LoVo (cell line): ENCODE data around the gene IFNL3.
"Not testable (repeated sequence)": the region's sequence is repeated elsewhere in the genome, so short reads cannot be mapped to it uniquely, and the experiment has no call there.

Source experiments
- DNase-seq: peaks from one replicate; pipeline ENCODE4 v3.0.0-alpha.2; 2016; ENCODE audit warnings: low spot score

The IFNL3 gene

GRCh38 chr19:39253374-39254149, 8.8 kb upstream of the IFNL3 start:
- DNase-seq: no peak

- DNase-seq: no peak
Observed at GRCh38 chr19:39252458-39252857, 7.7 kb upstream of the IFNL3 start.

GRCh38 chr19:39251846-39252245, 7.0 kb upstream of the IFNL3 start:
- no peak for DNase-seq

GRCh38 chr19:39251081-39251480, 6.3 kb upstream of the IFNL3 start:
- DNase-seq: no peak

- DNase-seq: no peak
Observed at GRCh38 chr19:39248806-39249205, 4.0 kb upstream of the IFNL3 start, which contains the start of gene IFNL4. Gene IFNL4 (minus strand): TSS chr19:39248856.

GRCh38 chr19:39247701-39248664, 3.2 kb upstream of the IFNL3 start:
- no peak for DNase-seq

- DNase-seq: no peak
Observed at GRCh38 chr19:39246951-39247669, 2.3 kb upstream of the IFNL3 start.

- DNase-seq: not testable (repeated sequence)
Observed at GRCh38 chr19:39245166-39245565, 360 bp upstream of the IFNL3 start.

- not testable (repeated sequence) for DNase-seq
Observed at GRCh38 chr19:39243741-39244140, 1.1 kb downstream of the IFNL3 start.

GRCh38 chr19:39240421-39240820, 4.4 kb downstream of the IFNL3 start:
- DNase-seq: no peak

GRCh38 chr19:39238944-39239343, 5.9 kb downstream of the IFNL3 start:
- DNase-seq: no peak

- no peak for DNase-seq
Observed at GRCh38 chr19:39238209-39238608, 6.6 kb downstream of the IFNL3 start.

GRCh38 chr19:39237200-39238184, 7.3 kb downstream of the IFNL3 start:
- DNase-seq: peak; percentile 75

GRCh38 chr19:39236527-39236926, 8.3 kb downstream of the IFNL3 start:
- DNase-seq: no peak

- DNase-seq: no peak
Observed at GRCh38 chr19:39232708-39233107, 12.1 kb downstream of the IFNL3 start.

- no peak for DNase-seq
Observed at GRCh38 chr19:39230096-39230764, 14.6 kb downstream of the IFNL3 start.

GRCh38 chr19:39224910-39225309, 19.9 kb downstream of the IFNL3 start:
- no peak for DNase-seq

- no peak for DNase-seq
Observed at GRCh38 chr19:39223703-39224279, 21.0 kb downstream of the IFNL3 start.

GRCh38 chr19:39219108-39219507, 25.7 kb downstream of the IFNL3 start:
- not testable (repeated sequence) for DNase-seq
